GM19025 (cell line): ENCODE data around the gene TPP2.

Source experiments
- ATAC-seq: cut with Tn5 transposase; IDR thresholded peaks from one replicate; pipeline ENCODE4 v1.9.1; 2021; ENCODE audit warnings: mild to moderate bottlenecking, low read depth, moderate library complexity; ENCODE audit not compliant: unreplicated experiment

The TPP2 gene

DNA sequence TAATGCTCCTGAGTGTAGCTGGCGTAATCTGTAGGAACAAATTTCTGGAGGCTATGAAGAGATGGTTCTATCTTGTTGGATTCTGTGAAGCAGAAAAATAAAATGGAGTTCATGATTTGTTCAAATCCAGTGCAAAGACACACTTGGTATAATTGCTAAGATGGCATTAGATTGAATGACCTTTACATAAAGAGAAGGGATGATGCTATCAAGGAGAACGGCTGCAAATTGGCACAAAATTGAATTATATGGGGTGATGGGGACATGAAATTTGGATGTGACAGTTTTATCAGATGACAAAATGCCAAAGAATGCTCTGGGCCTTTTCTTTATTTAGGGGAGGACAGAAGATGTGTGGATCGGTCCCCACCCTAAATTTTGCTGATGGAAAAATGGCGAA lies 94.1 kb downstream of the TPP2 start:
- no peak for ATAC-seq

DNA sequence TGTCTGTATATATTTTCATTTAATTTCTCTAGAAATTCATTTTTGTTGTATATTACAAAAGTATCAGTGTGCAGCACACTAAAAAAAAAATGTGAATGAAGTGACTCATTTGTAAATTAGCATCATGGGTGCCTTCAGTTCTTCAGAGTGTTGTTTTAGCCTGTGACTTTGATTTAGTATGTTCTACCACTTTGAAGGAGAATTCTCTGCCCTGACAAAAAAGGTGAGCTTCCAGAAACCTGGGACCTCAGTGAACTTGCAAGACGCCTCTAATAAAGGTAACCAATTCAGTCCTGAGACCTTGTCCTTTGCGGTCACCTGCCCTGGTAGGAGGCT lies 95.7 kb downstream of the TPP2 start:
- ATAC-seq: no peak

DNA sequence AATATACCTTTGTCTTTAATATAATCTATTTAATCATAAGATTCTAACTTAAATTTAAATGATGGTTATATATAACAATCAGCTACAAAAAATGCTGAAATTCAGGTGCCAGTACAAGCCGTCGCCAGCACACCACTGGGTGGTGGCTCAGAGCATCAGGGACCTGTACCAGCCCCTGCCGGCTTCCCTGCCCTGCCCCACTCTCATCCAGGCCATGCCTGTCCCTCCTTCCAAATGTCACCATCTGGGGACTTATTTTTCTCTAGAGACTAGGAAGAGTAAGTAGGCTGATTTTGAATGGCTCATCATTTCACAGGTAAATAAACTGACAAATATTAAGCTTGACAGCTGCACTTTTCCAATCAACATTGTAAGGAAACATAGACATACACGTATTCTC lies 96.5 kb downstream of the TPP2 start:
- ATAC-seq: no peak

DNA sequence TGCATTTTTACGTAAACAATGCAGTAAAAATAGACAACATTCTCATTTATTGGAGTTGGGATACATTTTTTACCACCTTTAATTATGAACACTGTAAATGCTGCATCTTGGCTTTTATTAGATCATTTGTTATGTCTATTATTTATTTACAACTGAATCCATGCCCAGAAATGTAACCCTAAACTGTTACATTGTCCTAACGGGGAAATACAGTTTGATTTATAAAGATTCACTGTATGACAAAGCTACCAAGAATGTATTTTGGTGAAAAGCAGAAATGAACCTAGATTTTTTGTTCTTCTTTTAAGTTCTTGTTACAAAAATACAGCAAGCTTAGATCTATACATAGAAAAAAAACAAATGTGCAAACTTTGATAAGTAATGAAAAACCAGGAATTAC lies 97.0 kb downstream of the TPP2 start:
- ATAC-seq: no peak

DNA sequence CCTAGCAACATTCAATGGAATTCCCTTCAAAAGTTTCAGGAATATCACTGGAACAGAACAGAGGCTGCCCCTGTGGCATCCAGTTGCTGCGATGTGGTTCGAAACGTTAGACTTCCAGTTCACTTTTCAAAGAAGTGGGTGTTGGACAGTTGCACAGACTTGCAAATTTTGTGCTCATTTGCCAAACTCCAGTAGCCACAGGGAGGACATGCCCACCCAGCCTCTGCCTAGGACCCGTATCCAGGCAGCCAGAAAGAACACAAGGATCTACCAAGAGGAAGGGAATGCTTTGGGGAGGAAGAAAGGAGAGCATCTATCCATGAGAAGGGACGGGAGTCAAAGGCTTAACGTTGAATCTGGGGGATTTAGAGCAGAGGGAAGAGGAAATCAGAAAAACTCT lies 98.2 kb downstream of the TPP2 start, which contains the start of gene METTL21C:
Gene METTL21C, minus strand, starts transcription at position 108 of the 400 bp plus-strand sequence. CDS start 546 bp downstream, outside the sequence.
- ATAC-seq: no peak

DNA sequence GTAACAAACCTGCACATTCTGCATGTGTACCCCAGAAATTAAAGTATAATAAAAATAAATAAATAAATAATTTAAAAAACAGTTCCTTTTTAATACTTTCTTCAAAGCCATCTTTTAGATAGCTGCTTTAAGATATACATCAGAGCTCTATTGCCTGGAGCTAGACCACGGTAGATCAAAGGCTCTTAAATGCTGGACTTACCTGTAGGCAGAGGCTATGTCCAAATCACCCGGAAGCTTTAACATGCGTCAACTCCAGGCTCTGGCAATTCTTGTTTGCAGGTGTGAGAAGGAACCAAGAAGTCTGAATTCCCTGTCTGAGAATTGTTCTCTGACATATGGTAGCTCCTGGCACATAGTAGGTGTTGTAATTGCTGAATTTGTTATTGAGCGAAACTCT lies 99.7 kb downstream of the TPP2 start:
- ATAC-seq: no peak

DNA sequence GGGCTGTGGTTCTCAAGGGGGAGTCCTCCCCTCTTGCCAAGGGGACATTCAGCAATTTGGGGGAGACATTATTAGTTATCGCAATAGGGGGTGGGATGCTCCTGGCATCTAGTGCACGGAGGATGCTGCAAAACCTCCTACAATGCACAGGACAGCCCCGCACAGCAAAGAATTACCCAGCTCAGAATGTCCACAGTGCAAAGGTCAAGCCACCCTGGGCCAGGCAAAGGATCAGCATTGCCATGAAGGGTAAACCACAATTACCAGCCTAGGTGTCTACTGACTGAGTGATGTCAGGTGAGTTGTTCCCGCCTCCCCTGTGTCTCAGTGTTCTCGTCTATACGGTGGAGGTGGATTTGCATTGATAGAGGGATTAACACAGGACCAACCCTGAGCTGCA lies 100.5 kb downstream of the TPP2 start:
- ATAC-seq: no peak

- no peak for ATAC-seq
These were observed 101.3 kb downstream of the TPP2 start for GRCh38 chr13:102697929-102698648.

GRCh38 chr13:102698649-102698980 lies 101.8 kb downstream of the TPP2 start:
- no peak for ATAC-seq

GRCh38 chr13:102699504-102699903 lies 102.7 kb downstream of the TPP2 start:
- no peak for ATAC-seq

GRCh38 chr13:102700088-102701031 lies 103.6 kb downstream of the TPP2 start:
- ATAC-seq: no peak

DNA sequence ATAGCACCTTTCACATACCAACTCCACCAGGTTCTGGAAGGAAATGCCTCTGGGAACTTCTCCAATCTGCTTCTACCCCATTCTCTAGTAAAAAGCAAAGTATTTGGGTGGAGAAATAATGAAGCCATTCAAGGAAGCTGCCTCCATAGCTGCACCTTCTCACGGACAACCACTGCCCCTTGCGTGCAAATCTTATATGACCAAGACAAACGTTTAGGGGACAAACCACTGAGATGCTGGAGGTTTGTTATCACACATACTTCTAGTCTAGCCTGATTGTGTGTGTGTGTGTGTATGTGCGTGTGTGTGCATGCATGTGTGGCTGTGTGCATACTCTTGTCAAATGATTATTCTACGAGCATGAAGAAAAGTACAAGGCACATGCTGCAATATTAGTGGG lies 104.5 kb downstream of the TPP2 start:
- ATAC-seq: no peak

DNA sequence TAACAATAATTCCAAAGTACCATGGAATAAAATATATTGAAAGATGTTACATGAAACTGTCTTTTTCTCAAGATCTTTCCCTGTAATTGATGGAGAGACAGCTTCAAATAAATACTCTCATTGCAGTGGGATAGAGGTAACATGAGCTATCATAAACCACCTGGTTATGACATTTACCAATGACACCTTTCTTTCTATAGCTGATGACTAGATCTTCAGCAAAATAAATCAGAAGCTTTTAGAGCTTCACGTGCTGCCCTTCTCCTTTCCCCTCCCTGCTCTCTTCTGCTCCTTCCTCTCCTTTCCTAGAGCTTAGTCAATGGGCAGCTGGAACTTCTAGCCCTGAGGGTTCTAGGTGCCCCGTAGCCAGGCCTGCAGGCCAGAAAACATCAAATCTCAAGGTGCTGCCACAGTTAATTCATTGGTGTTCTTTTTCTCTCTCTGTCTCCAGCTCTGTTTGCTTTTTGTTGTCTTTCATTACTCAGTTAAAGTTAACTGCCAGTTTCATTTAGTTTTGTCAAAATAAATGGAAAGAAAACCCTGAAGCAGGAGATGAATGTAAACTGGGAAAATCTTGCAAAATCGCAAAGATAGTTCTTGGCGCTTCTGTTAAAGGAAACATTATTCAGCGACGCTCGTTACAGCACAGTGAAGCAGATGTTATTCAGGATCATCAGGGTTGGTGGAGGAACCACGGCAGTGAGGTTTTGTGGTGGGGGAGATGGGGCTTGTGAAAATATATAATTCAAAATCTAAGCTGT lies 106.4 kb downstream of the TPP2 start:
- no peak for ATAC-seq

GRCh38 chr13:102703726-102704035 lies 106.9 kb downstream of the TPP2 start:
- ATAC-seq: no peak

- no peak for ATAC-seq
These were observed 107.7 kb downstream of the TPP2 start for GRCh38 chr13:102704238-102705058.

DNA sequence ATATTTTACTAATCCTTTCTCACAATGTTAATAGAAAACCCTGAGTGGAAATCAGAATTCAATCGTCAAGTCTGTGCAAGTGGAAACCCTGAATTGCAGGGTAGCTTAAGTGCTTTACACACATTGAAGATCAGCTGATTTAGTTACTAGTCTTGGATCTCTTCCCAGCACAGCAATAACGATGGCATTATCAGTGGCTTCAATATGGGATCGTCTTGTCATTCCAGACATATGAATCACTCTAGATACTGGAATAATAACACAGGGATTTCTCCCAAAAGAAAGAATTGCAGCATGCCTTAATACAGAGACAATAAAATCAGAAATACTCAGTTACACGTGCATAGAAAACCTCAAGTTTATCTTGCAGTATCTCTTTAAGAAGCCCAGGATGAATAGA lies 110.7 kb downstream of the TPP2 start:
- no peak for ATAC-seq

GRCh38 chr13:102708211-102708610 lies 111.4 kb downstream of the TPP2 start:
- ATAC-seq: no peak

- ATAC-seq: no peak
These were observed 112.2 kb downstream of the TPP2 start for GRCh38 chr13:102708991-102709390.

DNA sequence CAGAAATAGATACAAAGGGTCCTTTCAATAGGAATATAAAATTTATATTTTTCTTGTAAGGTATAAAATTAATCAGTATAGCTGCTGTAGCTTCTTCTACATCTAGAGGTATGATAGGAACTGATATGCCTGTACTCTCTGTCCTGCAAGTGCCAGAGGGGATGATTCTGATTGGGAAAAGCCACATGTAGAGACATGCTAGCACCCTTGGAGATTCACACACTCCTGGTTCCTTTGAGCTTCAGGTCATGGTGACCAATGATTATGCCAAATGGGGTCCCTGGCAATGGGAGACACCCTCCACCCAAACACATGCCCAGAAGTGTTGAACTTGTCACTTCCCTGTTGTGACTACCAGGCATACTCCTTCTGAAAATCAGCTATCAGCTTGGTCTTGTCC lies 112.8 kb downstream of the TPP2 start:
- no peak for ATAC-seq

DNA sequence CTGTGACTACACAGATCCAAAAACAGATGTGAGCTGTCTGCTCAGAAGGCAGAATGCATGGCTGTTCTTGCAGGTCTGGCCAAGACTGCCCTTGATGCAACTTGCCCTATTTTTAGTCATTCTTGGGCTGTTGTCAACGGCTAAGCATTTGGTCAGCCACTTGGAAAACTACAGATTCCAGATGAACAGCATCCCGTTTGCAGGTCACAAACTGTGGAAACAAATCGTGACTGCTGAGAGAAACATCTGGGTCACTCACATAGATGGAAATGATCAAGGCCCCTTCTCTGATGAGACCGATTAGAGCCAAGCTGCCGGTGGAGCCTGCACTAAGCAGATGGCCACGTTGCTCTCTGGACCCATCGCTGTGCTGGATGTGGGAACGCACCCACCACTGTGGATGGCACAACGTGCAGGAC lies 113.5 kb downstream of the TPP2 start:
- no peak for ATAC-seq
